Fibroblast of peridontal ligament (primary cell): Measurements from ENCODE around the gene OR6S1.
"Not testable (repeated sequence)": the region's sequence is repeated elsewhere in the genome, so short reads cannot be mapped to it uniquely, and the experiment has no call there.

Experiments
- DNase-seq: peaks from one replicate; pipeline ENCODE4 v3.0.0-alpha.2; 2010; ENCODE audit errors: extremely low read depth

The OR6S1 gene

GRCh38 chr14:20671597-20672283 is 30.2 kb upstream of the OR6S1 start:
- no peak for DNase-seq

DNA sequence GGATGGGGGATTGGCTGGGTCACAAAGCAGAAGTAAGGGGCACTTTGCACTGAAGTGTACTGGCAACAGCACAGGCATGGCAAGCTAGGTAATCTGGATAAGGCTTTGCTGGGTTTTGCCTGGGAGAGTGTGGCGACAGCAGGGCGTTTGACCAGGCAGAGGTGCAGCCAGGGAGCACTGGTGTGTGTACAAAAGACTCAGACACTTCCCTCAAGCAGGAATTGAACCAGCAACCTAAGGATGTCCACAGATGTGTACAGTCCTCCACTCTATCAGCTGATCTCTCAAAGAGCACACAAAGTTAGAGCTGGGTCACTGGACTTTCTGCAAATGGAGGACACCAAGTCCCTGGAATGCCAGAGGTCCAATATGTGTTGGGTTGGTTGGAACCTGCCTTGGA is 27.5 kb upstream of the OR6S1 start:
- no peak for DNase-seq

- no peak for DNase-seq
Observed at GRCh38 chr14:20667957-20668356, 26.5 kb upstream of the OR6S1 start.

- DNase-seq, result not testable (repeated sequence)
Observed at GRCh38 chr14:20666400-20666961, 25.0 kb upstream of the OR6S1 start.

DNA sequence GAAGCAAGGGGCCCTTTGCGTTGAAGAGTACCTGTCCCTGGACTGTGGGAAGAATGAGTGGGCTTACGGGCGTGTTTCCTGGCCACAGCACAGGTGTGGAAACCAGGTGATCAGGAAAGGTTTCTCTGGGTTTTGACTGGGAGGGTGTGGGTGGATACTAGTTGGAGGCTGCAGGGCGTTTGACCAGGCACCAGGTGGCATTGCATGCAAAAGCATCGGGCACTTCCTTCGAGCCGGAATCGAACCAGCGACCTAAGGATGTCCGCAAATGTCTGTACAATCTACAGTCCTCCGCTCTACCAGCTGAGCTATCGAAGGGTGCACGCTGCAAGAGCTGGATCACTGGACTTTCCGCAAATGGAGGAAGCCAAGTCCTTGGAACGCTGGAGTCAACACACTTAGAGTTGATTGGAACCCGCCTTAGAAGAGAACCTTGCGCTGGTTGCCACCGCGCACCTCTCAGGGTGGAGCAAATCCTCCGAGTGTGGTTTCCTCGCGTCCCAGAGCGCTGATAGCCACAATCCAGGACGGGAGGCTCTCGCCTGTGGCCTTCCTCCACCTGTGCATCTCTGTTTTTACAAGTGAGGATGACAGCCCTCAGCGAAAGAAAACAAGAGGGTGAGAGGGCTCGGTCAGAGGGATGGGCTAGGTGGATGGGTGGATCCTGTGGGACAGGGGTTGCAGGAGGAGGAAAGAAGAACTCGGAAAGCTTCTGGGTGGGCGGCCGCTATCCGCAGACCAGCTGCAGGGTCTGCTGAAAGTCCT is 21.7 kb upstream of the OR6S1 start:
- DNase-seq, result peak; percentile 55

DNA sequence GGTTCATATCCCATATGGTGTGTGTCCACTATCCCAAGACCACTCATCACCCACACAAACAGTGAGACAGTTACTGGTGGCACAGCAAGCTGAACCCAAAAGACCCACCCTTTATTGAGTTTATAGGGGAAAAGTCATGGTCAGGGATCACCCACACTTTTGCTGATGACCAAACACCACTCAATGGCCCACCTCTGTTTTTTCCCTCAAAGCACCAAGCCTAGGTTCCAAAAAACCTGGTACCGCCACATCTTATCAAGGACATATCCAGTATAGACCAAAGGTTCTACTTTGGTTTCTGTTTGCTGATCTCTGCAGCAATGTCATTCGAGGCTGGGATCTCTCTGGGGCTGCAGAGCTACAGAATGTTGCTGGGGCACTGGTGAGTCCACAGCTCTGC is 19.7 kb upstream of the OR6S1 start:
- DNase-seq, result no peak

DNA sequence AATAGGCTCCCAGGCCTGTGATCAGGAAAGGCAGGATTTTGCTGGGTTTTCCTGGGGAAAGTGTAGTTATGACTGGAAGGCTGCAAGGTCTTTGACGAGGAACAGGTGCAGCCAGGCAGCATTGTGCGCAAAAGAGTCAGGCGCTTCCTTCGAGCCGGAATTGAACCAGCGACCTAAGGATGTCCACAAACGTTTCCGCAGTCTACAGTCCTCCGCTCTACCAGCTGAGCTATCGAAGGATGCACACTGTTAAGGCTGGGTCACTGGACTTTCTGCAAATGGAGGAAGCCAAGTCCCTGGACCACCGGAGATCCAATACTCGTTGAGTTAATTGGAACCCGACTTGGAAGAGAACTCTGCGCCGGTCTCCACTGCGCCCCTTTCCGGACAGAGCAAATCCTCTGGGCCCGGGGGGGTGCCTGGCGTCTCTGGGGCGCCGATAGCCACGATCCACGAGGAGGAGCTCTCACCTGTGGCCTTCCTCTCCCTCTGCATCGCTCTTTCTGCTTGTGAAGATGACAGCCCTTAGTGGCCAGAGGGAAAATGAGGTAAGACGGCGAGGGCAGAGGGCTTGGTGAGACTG is 18.4 kb upstream of the OR6S1 start:
- no peak for DNase-seq

DNA sequence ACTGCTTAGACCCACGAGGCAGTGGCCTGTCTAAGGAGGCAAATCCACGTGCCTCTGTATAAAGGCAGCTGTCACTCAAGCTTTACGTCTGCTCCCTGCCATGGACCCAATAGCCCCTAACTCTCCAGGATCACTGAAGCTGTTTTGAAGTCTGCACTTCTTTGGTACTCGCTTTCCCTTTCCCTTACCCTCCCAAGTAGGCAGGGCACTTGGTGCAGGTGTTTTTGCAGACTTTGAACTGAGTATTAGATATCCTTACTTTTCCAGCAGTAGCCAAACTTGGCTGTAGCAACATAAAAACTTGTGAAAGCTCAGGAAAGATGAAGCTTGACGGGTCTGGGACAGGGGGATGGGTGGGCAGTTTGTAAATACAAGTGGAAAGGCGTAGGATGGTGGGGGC is 17.8 kb upstream of the OR6S1 start:
- DNase-seq, result no peak

DNA sequence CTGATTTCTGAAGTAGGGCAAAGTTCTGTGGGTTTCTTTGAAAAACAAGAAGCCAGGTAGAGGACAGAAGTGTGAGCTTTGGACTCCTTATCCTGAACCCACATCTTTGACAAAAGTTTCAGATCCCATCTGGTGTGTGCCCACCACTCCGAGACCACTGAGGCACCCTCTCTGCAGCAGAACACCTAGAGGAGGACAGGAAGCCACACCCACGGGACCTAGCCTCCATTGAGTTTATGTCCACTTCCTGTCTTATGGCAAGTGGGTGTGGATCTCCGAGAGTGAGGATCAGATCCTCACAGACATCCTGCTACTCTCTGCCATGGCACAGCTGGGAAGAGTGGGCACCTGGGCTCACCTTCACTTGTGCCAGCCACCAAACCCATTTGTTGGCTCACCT is 16.8 kb upstream of the OR6S1 start:
- DNase-seq, result no peak

DNA sequence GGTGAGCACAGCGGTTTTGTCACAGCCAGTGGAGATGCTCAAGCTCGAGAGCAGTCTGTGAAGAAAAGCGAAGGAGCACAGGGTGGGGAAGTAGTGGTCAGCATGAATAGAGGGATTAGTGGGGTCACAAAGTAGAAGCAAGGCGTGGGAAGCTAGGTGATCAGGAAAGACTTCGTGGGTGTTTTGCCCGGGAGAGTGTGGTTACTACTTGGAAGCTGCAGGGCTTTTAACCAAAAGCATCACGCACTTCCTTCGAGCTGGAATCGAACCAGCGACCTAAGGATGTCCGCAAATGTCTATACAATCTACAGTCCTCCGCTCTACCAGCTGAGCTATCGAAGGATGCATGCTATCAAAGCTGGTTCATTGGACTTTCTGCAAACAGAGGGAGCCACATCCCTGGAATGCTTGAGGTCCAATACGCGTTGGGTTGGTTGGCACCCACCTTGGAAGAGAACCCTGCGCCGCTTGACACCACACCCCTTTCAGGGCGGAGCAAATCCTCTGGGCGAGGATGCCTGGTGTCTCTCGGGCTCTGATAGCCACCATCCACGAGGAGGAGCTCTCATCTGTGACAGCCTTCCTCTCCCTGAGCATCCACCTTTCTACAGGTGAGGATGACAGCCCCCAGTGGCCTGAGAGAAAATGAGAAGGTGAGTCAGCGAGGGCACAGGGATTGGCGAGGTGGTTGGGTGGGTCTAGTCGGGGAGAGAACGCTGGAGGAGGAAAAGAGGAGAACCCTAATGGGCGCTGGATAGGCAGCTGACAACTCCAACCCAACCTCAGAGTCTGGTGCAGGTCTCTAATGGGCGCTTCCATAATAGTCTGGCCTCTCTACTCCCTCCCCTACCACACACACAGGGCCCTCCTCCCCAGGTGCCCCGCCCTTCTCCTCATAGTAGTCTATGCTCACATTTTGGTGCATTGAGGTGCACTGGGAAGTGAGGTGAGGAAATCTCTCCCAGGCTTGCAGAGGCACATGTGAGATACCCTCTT is 16.0 kb upstream of the OR6S1 start:
- no peak for DNase-seq

GRCh38 chr14:20656274-20656673 is 14.8 kb upstream of the OR6S1 start:
- no peak for DNase-seq

GRCh38 chr14:20655851-20656250 is 14.4 kb upstream of the OR6S1 start:
- DNase-seq, result no peak

GRCh38 chr14:20652996-20653975 is 11.8 kb upstream of the OR6S1 start:
- peak; percentile 74 for DNase-seq

GRCh38 chr14:20645481-20645880 is 4.0 kb upstream of the OR6S1 start:
- DNase-seq, result no peak

DNA sequence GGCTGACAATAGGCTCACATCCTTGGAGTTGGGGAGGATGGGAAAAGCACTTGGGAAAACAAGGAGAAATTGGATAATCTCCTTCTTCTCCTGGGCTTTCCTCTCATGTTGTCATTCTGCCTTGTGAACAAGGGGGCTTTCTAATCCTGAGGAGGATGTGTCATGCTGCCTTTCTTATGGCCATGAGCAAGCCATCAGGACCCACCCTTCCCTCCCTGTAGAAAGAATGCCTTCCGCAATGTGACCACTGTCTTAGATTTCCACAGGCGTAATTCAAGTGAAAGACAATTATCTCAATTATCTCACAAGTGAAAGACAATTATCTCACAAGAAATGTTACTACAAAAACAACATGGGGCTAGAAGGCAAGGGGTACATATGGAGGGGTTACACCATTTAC is 3.0 kb upstream of the OR6S1 start:
- DNase-seq, result no peak

- not testable (repeated sequence) for DNase-seq
Observed at GRCh38 chr14:20642755-20643154, 1.3 kb upstream of the OR6S1 start.

- no peak for DNase-seq
Observed at GRCh38 chr14:20642182-20642581, 691 bp upstream of the OR6S1 start.

DNA sequence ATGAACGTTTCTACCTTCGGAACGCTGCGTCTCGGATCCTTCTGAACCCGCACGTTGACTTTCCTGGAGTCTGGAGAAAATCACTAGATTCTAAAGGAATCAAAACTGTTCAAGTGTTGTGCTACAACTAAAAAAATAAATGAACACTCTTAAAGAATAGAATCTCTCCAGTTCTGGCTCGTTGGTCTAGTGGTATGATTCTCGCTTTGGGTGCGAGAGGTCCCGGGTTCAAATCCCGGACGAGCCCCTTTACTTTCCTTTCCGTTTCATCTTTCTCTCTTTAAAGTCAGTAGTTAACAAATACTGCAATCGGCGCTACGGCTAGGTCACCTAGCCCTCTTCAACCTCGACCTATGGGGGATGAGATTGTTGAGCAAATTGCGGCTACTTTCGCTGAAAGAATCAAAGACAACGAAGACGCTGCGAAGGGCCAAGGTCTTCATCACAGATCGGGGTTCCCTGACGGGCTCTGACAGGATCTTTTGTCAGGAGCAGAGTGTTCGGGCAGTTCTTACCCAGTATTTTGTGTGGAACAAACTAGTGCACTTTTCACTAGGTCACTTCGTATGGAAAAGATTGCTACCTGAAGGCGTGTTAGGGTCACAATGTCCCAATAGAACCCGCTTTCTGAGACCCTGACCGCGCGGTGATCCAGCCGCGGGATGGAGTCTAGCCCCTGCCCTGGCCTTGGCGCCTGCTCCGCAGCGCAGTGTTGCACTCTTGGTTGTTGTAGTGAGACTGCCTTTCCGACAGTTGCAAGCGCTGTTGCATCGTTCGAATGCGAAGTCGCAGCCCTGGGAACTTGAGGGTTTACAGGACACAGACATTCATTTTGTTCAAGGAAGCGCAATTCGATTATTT is 8.4 kb downstream of the OR6S1 start:
- DNase-seq, result peak; percentile 87

DNA sequence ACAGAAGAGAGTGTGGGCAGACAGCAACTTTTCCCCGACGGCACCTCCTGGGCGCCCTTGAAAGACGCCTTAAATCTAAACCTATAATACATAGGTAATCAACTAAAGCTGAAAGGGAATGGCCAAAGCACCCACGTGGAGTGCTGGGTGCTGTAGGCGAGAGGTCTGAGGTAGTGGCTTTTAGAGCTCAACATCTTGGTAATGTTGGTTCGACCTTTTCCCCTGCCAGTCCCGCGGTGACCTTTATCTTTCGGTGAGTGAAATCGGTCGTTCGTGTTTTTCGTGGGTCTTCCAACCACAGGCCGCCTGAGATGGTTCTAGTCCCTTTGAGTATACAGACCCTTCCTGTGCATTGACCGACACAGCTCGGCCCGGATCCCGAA is 9.1 kb downstream of the OR6S1 start:
- DNase-seq, result no peak
